ENCODE data around the gene KDM4C.

GRCh38 chr9:7094576-7094975 lies 336.8 kb downstream of the KDM4C start:
- no peak for TF ChIP-seq CTCF (IDR thresholded peaks at IDR 0.05 in 2 of 3, conservative IDR thresholded peaks at IDR 0.05 in 1 of 3; ENCODE audit: borderline replicate concordance in 1 of 3, insufficient read depth in 1 of 3, low read depth in 2 of 3, low read length in 2 of 3)
- no peak for TF ChIP-seq POLR2AphosphoS5 (IDR thresholded peaks at IDR 0.05; ENCODE audit: low read depth, low read length)
- no peak for TF ChIP-seq SP1 (IDR thresholded peaks at IDR 0.05; ENCODE audit: low read depth)
- TF ChIP-seq EZH2 (IDR thresholded peaks at IDR 0.05): no peak
- no peak for TF ChIP-seq ATF3 (IDR thresholded peaks at IDR 0.05)
- TF ChIP-seq MAX (IDR thresholded peaks at IDR 0.05): no peak
